Measurements from ENCODE around the gene VAMP5.
"Not testable (repeated sequence)": the region's sequence is repeated elsewhere in the genome, so short reads cannot be mapped to it uniquely, and the experiment has no call there.

VAMP5 gene

DNA sequence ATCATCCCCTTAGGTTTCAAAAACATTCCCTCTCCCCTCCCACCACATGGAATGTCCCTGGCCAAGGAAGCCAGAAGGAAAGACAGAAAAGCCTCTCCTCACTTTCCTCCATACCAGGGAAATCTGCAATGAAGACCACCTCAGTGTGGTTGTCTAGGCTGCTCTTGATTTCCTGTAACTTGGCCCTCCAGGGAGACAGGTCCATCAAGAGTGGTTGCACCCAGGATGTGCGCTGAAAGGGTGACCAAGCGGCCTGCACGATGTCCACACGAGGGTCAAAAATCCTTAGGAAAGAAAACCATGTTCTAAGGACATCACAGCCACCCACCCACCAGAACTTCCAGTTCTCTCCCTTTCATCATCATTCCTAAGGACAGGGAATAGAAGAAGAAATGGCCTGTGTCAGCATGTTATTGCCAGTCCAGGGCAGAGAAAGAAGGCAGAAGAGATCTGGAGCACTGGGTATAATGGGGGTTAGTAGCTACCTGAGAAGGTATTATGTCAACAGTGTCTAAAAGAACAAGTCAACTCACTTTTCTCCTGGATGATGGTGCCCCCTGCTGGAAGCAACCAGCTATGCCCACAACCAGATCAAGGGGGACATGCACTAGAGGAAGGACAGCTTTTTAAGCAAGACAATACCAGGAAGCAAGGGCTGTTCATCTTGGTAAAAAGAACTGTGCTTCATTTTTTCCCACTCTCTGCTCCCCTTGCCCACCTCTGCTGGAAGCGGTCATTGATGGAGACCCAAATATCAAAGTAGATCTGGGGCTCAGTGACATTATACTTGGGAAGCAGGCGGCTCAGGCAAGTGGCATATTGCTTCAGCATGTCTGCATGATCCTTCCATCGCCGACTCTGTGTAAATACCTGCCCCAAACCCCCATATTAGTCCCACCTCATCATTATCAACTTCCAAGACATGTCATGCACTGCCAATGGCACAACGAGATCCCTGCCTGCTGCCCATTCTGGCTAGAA lies 32.2 kb upstream of the VAMP5 start:
- peak; percentile 89 for DNase-seq

DNA sequence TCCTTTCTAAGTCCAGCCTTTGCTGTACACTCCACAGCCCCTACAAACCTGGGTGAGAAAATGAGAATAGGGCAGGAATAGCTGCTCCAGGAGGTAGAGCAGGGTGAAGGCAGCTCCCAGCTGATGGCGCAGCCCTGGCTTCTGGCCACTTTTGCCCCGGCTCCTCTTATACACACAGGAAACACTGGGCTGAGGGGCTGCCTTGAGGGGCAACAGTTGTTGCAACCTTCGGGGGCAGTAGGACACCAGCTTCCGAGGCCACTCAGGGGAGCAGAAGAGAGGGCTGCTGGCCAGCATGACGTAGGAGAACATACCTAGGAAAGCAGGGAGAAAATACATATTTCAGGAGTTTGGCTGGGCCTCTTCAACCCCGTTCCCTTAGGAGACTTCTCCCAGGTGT lies 31.0 kb upstream of the VAMP5 start:
- no peak for DNase-seq

DNA sequence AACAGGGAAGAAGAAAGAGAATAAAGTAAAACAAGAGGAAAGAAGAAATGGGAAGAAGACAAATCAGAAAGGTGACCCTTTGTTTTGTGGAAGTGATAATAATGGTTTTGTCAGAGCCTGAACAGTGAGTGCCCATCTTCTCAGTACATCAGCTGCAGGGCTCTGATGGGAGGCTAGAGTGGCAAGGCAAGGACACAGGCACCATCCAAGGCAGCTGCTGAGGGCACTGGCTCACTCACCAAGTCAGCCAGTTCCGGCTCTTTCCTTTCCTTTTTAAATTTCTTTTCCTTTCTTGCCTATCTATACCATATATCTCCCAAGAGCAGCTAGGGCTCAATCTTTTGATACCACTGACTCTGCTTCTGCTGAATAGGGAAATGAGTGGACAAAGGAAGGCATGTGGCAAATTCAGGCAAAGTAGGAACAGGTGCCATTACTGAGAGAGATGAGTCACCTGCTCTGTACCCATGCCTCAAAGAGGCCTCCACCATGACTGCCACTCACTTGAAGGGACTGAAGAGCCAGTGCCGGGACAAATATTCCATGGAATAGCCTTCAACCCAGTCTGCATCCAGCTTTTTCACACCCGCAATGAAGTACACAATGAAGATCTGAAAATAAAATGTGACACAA lies 29.1 kb upstream of the VAMP5 start:
- DNase-seq: no peak

DNA sequence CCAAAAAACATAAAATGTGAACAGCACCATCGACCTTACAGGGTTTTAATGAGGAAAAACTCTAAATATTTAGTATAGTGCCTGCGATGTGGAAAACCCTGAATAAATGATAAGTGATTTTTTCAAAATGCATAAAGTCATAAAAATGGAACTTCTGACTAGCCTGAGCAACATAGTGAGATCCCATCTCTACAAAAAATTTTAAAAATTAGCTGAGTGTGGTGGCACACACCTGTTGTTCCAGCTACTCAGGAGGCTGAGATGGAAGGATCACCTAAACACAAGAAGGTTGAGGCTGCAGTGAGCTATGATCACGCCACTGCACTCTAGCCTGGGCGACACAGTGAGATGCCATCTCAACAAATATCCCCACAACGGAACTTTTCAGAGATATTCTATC lies 27.1 kb upstream of the VAMP5 start:
- DNase-seq: no peak

DNA sequence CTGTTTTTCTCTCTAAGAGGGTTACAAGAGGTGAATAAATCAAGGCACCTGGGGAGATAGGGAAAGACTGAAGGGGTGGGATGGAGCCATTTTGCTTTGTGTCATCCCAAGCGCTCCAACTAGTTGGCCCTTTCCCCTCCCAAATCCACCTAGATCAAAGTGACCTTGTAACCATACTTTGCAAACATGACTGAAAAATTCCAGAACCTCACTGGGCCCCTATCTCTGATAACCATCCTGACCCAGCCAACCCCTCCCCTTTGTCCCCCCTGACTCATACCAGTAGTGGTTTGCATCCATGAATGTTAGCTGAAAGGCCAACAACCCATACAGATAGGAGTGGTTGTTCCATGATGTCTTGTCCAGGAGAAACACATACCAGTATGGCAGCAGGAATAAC lies 26.1 kb upstream of the VAMP5 start:
- no peak for DNase-seq

DNA sequence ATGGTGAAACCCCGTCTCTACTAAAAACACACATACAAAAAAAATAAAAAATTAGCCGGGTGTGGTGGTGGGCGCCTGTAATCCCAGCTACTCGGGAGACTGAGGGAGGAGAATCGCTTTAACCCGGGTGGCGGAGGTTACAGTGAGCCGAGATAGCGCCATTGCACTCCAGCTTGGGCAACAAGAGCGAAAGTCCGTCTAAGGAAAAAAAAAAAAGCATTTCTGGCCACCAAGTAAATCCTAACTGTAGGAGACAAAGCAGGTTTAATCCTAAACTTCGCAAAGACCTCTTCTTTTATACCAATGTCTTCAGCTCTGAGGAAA lies 23.9 kb upstream of the VAMP5 start:
- not testable (repeated sequence) for DNase-seq

DNA sequence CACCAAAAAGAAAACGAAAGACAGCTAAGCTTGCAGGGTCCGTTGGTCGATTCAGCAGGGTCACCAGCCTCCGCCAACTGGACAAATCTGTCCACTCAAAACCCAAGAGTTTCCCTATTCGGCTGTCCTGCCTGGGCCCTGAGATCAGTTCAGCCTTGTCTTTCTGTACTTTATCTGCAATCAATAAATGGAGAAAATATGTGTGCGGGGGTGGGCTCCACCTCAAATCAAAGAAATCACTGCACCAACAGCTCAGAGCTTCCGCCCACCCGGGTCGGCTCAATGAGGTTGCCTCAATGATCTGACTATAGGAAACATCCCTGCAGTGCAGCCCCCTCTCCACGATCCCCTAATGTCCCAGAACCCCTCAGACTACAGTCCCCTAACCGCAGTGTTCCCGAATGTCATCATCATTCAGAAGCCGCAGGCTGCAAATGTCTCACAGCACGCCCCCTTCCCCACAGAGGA lies 23.4 kb upstream of the VAMP5 start:
- DNase-seq: no peak

DNA sequence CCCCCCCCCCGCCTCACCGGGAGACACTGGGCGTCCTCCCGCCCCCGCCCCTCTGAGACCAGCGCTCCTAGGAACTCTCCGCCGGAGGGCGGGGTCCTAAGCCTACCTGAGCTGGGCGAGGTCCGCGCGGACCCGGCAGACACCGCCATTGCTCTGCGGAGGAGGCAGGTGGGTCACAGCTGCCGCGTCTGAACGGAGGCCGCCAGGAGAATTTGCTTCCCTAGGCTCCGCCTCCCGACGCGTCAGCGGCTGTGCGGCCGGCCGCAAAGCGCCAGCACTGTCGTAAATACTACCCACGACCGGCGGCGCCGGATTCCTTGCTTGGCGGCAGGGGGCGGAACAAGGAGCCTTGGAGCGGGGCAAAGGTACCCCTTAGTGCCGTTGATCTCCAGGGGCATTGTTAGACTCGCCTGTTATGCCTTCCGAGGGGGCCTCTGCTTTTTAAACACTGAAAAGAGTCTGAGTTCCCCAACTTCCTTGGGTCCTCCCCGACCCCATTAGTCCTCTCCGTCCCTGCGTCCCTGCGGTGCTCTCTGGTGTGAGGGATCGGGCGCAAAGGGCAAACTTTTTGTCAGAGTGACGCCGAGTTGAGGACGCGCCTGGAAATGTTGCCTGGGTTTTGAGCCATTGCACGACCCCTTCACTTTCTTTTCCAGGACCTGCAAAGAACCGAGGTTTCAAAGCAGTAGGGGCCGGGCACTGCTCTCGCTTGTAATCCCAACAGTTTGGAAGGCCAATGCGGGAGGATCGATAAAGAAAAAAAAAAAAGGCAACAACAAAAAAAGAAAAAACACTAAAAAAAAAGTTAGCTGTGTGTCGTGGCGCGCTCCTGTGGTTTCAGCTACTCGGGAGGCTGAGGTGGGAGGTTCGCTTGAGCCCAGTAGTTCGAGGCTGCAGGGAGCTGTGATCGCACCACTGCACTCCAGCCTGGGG lies 22.7 kb upstream of the VAMP5 start, which contains the start of gene GGCX:
Gene GGCX, minus strand, starts transcription at position 214 of the 933 bp plus-strand sequence. Its CDS starts 65 bp downstream, at position 149.
- peak; percentile 98 for DNase-seq

DNA sequence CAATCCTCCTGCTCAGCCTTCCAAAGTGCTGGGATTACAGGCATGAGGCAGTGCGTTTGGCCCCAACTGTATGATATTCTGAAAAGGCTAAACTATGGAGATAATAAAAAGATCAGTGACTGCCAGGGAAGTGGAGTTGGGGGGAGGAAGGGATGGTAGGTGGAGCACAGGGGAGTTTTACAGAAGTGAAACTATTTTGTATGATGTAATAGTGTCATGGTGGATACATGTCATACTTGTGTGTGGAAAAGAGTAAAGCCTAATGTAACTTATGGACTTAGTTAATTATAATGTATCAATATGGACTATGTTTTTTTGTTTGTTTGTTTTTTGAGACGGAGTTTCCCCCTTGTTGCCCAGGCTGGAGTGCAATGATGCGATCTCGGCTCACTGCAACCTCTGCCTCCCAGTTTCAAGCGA lies 20.1 kb upstream of the VAMP5 start:
- no peak for DNase-seq

DNA sequence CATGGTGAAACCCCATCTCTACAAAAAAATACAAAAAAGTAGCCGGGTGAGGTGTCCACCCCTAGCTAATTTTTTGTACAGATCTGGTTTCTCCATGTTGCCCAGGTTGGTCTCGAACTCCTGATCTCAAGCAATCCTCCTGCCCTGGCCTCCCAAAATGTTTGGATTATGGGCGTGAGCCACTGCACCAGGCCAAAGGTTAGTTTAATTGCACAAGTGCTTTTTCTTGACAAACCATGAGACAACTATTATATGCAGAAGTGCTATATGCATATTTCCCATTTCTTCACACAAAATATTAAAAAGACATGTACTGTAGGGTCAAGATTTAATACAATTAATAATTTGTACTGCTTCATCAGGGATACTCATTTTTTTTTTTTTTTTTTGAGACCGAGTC lies 18.0 kb upstream of the VAMP5 start:
- DNase-seq: no peak

DNA sequence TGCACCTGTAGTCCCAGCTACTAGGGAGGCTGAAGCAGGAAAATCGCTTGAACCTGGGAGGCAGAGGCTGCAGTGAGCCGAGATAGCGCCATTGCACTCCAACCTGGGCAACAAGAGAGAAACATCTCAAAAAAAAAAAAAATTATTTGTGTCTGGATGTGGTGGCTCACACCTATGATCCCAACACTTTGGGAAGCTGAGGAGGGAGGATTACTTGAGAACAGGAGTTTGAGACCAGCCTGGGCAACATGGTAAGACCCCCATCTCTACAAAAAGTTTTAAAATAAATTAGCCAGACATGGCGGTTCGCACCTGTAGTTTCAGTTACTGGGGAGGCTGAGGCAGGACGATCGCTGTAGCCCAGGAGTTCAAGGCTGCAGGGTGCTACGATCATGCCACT lies 8.5 kb upstream of the VAMP5 start:
- DNase-seq: no peak

DNA sequence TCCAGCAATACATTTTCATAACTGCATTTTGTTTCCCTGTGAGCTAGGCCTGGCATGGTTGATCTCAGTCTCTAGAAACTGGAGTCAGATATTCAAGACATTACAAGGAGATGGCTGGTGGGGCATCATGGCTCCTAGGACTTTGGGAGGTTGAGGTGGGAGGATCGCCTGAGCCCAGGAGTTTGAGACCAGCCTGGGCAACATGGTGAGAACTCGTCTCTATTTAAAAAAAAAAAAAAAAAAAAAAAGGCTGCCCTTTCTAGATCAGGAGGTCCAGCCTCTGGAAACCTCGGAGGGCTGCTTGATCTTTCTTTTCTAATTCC lies 7.2 kb upstream of the VAMP5 start:
- DNase-seq: no peak

DNA sequence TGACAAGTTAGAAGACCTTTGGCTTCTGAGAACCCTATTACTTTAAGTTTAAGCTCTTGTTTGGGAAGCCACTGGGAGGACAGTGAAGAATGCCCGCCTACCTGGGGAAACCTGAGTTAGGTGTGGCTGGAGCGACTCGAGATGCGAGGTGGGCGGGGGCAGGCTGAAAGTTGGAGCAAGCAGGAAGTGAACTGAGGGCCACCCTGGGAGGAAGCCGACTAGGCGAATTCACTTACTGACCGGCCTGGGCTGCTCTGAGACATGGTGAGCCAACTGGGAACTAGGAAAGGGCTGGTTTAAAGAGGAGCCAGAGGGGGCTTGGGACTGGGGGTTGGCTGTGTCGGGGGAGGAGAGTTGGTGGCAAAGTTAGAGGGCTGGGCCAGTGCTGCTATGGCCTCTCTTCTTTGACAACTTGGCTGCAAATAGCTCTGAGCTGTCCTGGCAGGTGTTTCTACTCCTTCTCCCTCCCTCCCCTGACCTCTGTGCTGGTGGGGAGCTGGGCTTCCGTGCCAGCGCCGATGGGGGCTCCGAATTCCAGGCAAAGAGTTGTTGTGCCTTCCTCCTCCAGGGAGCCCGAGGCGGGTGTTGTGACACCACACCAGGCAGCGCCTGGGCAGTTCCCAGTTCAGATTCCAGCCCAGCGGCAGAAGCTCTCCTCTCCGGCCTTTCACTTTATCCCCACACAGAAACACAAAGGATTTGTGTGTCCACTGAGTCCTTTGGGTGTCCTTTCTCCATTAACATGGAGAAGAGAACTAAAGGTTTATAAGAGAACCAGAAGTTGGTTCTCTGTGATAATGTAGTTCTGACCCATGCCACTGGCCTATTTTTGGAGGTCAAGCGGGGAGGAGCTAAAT lies 6.6 kb upstream of the VAMP5 start, which contains the start of gene VAMP8:
Gene VAMP8, plus strand, starts transcription at position 201 of the 857 bp plus-strand sequence. Its CDS starts 61 bp downstream, at position 262.
- peak; percentile 71 for DNase-seq

DNA sequence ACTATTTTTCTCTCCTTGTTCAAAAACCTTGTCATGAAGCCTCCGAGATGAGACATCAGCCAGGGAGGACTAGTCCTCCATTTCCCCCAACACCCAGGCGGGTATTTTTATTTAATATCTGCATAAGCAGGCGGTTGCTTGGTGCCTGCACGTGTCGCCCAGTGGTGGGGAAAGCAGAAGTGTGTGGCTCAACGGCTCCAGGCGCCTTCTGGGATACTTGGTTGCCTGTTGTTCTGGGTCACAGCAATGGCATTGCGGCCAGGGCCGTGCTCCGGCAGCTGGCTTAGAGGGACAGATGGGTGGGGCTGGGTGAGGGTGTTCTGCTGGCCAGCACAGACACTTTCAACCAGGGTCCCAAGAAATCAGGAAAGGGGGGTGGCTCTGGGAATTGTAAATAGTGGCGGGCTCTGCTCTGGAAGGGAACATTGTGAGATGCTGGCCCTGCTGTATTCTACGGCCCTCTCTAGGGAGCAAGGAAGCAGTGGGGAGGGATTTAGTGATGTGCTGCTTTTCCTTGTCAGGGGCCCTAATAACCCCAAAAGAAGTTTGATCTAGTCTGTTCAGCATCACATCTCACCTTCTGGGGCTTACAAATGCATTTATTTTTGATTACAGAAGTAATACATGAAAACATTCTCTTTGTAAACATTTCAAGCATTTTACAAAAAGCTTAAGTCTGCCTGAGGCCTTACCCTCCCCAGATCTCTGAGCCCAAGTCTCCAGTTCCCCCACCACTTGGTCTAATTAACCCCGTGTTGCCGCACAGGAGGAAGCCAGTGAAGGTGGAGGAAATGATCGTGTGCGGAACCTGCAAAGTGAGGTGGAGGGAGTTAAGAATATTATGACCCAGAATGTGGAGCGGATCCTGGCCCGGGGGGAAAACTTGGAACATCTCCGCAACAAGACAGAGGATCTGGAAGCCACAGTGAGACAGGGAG lies 5.7 kb upstream of the VAMP5 start:
- no peak for DNase-seq

DNA sequence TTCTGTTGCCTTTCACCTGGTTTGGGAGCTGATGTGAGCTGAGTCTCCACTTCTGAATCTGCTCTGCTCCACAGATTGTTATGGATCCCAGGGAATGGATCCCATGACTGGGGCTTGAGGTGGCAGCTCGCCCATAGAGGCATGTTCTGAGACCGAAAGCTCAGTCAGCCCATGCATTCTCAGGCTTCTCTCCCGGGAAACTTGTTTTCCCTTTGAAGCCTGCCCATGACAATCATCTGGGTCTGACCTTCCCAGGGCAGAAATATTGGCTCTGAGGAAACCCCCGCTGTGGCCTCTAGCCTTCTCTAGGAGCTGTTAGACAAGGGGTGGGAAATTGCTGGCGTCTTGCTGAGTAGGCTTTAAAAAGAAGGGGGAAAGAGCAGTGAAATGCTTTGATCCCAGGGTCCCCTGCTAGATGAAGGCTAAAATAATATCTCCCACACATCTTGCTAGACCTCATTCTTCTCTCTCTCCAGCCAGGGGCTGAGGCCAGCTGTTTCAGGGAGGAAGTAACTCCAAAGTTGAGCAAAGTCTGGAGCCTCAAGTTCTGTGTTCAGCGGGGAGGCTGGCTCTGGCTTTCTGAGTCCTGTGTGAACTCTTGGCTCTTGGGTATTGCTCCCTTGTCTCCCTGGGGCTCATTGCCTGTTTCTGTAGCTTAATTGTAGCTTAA lies 4.8 kb upstream of the VAMP5 start:
- no peak for DNase-seq

DNA sequence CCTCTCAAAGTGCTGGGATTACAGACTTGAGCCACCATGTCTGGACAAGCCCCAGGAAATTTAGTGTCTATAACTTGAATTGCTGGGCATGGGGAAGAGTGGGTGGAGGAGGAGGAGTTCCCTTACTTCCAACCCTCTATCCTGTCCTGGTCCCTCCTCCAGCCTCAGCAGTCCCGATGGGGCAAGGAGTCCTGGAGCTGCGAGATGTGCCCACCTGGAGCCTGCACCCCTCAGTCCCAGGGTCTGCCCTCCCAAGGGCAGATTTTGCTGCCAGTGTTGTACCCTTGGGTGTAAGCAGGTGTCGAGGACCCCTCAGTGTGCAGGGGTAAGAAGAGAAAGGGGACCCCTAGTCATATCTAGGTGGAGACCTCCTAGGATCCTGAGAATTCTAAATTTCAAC lies 4.0 kb upstream of the VAMP5 start:
- DNase-seq: no peak

DNA sequence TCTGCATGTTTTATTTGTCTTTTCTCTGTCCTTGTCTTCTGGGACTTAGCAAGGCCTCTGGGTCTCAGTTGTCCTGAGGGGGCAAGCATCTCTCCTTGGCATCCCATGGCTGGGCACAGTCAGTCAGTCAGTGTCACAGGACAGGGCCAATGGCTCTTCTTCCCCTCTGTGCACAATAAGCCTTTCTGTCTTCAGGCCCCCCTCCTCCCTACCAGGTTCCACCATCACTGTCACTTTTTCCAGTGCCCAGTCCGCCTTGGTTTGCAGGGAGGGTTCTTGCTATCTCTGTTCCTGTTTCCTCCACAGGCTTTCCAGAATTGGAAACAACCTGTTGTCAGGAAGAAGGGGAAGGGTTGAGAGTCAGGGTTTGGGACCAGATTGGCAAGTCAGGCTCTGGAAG lies 1.7 kb upstream of the VAMP5 start:
- no peak for DNase-seq

DNA sequence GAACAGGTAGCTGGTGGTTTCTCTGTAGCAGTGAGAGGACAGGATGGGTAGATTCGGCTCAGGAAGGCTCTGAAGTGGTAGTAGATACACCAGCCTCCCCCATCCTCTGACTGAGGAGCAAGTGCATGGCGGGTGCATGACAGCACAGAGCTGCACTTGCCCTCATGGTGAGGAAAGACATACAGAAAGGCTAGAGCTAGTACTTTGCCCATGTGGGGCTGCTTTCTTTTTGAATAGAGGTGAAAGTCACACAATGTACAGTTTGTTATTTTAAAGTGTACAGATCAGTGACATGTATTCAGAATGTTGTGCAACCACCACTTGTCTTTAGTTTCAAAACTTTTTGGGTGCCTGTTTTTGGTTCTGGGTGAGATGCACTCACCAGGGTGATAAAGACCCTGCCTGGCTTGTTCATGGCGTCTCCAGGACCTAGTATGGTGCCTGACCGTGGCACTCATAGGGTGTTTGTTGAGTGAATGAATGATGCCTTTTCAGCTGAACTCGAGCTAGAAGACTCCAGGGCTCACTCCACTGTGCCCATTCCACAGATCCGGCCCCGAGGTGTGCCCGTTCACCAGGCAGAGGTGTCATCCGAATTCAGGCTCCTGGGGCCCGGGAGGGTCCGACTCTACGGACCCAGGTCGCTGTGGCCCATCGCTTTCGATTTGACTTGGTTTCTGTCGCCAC lies 421 bp upstream of the VAMP5 start:
- peak; percentile 47 for DNase-seq

All from activated CD4-positive, alpha-beta T cell treated with anti-CD3 and anti-CD28 coated beads, Interleukin-2, Interleukin-6, amounts not matched to agents 100 ng/mL and 50 ng/mL, durations not matched to agents 16 hours and 8 hours (primary cell).